ENCODE results near the gene CIART.
"Not testable (repeated sequence)": the region's sequence is repeated elsewhere in the genome, so short reads cannot be mapped to it uniquely, and the experiment has no call there.

The CIART gene

DNA sequence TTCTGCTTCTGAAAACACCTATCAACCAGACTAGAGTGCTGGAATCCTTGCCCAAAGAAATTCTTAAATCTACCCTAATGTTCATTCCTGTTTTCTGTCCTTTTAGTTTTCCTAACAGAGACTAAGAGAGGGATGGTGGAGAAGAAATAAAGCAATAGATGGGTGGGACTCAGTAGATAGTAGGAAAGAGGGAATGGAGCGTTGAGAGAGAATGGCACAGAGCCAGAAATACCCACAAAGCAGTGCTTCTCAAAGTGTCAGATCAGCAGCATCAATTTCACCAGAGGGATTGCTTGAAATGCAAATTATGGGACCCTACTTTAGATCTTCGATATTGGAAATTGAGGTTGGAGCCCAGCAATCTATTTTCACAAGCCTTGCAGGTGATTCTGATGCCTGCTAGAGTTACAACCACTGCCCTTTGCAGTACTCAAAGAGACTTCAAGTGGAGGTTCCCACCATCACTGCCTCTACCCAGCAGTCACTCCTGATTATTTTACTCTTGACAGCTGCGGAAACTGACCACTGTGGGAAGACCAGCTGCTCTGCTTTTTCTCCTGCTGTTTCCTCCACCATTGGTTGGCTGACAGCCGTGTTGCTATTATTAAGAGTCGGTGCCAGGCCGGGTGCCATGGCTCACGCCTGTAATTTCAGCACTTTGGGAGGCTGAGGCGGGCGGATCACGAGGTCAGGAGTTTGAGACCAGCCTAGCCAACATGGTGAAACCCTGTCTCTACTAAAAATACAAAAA is 27.6 kb downstream of the CIART start:
- no peak for DNase-seq (ENCODE audit: low spot score)

DNA sequence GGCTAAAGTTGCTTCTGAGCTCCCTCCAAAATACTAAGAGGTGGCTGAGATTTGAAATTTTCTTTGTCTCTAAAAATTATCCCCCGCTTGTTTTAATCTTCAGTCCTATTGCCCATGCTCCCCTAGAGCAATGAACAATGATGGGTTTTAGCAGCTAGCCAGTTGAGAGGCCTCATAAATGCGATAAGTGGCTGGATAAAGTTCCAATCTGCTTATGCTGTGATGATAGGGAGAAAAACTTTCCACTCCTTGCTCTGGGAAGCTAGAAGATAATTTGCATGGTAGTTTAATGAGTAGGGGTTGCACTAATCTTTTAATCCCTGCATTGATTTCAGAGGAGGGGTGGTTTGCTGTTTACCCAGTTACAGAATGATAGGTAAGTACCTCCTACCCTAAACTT is 29.4 kb downstream of the CIART start:
- no peak for DNase-seq (ENCODE audit: low spot score)

DNA sequence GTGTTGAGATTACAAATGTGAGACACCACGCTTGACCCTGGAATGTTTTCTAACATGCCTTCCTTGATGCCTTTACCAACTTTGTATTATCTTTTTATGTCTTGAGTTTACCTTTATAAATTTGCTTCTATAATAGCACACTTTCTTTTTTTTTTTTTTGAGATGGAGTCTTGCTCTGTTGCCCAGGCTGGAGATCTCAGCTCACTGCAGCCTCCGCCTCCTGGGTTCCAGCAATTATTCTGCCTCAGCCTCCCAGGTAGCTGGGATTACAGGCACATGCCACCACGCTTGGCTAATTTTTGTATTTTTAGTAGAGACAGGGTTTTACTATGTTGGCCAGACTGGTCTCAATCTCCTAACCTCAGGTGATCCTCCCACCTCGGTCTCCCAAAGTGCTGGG is 32.3 kb downstream of the CIART start:
- not testable (repeated sequence) for DNase-seq (ENCODE audit: low spot score)

DNA sequence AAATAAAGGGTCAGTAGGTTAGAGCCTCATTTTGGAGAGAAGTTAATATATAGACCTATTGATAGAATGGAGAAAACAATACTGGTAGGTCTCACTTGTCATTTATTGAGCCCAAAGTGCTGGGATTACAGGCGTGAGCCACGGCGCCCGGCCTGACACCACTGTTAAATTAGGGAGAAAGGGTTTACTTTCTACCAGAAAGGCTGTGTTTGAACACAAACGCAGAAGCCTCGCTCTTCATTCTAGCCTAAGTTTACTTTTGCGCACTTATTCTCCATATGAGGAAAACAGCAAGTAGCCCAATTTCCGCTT is 38.3 kb downstream of the CIART start:
- no peak for DNase-seq (ENCODE audit: low spot score)

DNA sequence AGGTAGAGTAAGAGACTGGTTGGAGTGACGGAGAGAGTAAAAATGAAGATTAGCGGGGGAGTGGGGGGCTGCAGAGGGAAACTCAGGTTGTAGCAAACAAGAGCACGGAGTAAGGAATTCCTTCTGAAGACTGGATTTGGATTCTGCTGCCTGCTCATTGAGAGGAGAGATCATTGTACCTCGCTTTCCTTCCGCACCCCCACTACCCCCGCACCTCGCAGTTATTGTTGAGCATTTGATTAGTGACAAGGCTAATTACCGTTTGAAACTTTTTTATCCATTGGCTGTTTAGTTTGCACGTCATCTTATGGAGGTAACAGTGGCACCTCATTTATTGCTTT is 39.4 kb downstream of the CIART start:
- DNase-seq (ENCODE audit: low spot score), result no peak

DNA sequence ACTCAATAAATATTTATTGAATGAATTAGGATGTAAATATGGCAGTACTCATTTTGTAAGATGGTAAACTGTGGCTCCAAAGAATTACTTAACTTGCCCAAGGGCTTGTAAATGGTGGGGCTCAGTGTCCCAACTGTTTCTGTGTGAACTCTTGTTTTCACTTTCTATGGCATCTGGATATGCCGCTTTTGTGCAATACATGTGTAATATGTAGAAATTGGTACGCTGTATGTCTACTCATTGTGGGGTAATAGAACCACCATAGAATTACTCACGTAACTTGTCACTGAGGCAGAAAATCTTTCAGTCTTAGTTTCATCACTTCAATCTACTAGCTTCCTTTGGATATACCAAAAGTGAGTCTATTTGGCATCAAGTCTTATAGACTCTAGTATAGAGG is 40.0 kb downstream of the CIART start:
- DNase-seq (ENCODE audit: low spot score), result no peak

DNA sequence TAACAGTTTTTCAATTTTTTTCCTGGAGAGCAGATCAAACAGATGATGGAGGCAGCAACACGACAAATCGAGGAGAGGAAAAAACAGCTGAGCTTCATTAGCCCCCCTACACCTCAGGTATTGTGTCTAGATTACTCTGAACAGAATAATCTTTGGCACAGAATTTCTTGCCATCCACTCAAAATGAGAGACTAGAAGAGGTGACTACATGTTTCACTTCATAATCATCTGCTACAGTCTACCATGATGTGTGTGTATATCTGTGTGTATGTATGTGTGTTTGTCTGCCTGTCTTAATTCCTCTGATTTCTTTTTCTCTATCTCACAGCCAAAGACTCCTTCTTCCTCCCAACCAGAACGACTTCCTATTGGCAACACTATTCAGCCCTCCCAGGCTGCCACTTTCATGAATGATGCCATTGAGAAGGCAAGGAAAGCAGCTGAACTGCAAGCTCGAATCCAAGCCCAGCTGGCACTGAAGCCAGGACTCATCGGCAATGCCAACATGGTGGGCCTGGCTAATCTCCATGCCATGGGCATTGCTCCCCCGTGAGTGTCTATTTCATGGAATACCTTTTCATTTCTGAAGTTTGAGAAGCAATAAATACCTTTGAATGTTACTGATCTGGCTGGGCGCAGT is 50.4 kb downstream of the CIART start:
- DNase-seq (ENCODE audit: low spot score), result no peak

All from left forelimb (tissue), 1 donor.